ENCODE data around the gene HBD. TPM values are rescaled to one million over a fixed set of nuclear protein-coding genes. Genes with fewer than 3 reads are reported as not detected.

The HBD gene
- total and polyA plus RNA-seq, 9 of the 15 experiments (the other 6 are each of a cell fraction or from before 2014, with no cell fraction given): 11.8 to 169 (median 36.0) TPM

- TF ChIP-seq, protein P1, sequence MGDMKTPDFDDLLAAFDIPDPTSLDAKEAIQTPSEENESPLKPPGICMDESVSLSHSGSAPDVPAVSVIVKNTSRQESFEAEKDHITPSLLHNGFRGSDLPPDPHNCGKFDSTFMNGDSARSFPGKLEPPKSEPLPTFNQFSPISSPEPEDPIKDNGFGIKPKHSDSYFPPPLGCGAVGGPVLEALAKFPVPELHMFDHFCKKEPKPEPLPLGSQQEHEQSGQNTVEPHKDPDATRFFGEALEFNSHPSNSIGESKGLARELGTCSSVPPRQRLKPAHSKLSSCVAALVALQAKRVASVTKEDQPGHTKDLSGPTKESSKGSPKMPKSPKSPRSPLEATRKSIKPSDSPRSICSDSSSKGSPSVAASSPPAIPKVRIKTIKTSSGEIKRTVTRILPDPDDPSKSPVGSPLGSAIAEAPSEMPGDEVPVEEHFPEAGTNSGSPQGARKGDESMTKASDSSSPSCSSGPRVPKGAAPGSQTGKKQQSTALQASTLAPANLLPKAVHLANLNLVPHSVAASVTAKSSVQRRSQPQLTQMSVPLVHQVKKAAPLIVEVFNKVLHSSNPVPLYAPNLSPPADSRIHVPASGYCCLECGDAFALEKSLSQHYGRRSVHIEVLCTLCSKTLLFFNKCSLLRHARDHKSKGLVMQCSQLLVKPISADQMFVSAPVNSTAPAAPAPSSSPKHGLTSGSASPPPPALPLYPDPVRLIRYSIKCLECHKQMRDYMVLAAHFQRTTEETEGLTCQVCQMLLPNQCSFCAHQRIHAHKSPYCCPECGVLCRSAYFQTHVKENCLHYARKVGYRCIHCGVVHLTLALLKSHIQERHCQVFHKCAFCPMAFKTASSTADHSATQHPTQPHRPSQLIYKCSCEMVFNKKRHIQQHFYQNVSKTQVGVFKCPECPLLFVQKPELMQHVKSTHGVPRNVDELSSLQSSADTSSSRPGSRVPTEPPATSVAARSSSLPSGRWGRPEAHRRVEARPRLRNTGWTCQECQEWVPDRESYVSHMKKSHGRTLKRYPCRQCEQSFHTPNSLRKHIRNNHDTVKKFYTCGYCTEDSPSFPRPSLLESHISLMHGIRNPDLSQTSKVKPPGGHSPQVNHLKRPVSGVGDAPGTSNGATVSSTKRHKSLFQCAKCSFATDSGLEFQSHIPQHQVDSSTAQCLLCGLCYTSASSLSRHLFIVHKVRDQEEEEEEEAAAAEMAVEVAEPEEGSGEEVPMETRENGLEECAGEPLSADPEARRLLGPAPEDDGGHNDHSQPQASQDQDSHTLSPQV (IDR thresholded peaks at IDR 0.05): peak; percentile 57; the same call in 1 of the 2 replicates
- no peak for TF ChIP-seq SRSF9 (IDR thresholded peaks at IDR 0.05; ENCODE audit: borderline replicate concordance, low read depth, low read length)
- no peak for TF ChIP-seq PHTF2 (CRISPR knock-in tag; IDR thresholded peaks at IDR 0.05)
- no peak for TF ChIP-seq ILF3 (IDR thresholded peaks at IDR 0.05; ENCODE audit: borderline replicate concordance)
- TF ChIP-seq, protein P2, sequence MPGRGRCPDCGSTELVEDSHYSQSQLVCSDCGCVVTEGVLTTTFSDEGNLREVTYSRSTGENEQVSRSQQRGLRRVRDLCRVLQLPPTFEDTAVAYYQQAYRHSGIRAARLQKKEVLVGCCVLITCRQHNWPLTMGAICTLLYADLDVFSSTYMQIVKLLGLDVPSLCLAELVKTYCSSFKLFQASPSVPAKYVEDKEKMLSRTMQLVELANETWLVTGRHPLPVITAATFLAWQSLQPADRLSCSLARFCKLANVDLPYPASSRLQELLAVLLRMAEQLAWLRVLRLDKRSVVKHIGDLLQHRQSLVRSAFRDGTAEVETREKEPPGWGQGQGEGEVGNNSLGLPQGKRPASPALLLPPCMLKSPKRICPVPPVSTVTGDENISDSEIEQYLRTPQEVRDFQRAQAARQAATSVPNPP (IDR thresholded peaks at IDR 0.05; ENCODE audit: borderline replicate concordance, insufficient read depth, insufficient read length): no peak
- TF ChIP-seq POLR2AphosphoS2 (IDR thresholded peaks at IDR 0.05; ENCODE audit: low read length): peak; percentile 79; the same call in 1 of the 2 replicates
- no peak for TF ChIP-seq IRF9 (tag; IDR thresholded peaks at IDR 0.05)
- TF ChIP-seq, protein P3, sequence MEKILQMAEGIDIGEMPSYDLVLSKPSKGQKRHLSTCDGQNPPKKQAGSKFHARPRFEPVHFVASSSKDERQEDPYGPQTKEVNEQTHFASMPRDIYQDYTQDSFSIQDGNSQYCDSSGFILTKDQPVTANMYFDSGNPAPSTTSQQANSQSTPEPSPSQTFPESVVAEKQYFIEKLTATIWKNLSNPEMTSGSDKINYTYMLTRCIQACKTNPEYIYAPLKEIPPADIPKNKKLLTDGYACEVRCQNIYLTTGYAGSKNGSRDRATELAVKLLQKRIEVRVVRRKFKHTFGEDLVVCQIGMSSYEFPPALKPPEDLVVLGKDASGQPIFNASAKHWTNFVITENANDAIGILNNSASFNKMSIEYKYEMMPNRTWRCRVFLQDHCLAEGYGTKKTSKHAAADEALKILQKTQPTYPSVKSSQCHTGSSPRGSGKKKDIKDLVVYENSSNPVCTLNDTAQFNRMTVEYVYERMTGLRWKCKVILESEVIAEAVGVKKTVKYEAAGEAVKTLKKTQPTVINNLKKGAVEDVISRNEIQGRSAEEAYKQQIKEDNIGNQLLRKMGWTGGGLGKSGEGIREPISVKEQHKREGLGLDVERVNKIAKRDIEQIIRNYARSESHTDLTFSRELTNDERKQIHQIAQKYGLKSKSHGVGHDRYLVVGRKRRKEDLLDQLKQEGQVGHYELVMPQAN (IDR thresholded peaks at IDR 0.05; ENCODE audit: borderline replicate concordance): no peak
- TF ChIP-seq SAFB2 (IDR thresholded peaks at IDR 0.05; ENCODE audit: borderline replicate concordance, low read depth, low read length, severe bottlenecking): no peak
- peak; percentile 54; the same call in 1 of the 2 replicates for TF ChIP-seq TAF7 (tag; IDR thresholded peaks at IDR 0.05)
- TF ChIP-seq FIP1L1 (IDR thresholded peaks at IDR 0.05; ENCODE audit: low read depth, low read length, poor library complexity, severe bottlenecking): no peak
- no peak for TF ChIP-seq EZH2 (IDR thresholded peaks at IDR 0.05; ENCODE audit: borderline replicate concordance, low read depth, low read length)
- TF ChIP-seq GATAD2B (IDR thresholded peaks at IDR 0.05; ENCODE audit: borderline replicate concordance): no peak
- TF ChIP-seq SMARCA4 (IDR thresholded peaks at IDR 0.05): no peak
- TF ChIP-seq ZSCAN32 (CRISPR knock-in tag; IDR thresholded peaks at IDR 0.05): no peak
- TF ChIP-seq MAZ (CRISPR knock-in tag; conservative IDR thresholded peaks at IDR 0.05 in 1 of 2, IDR thresholded peaks at IDR 0.05 in 1 of 2): no peak
- TF ChIP-seq TAF15 (IDR thresholded peaks at IDR 0.05; ENCODE audit: low read depth, low read length): no peak
- no peak for TF ChIP-seq TARDBP (IDR thresholded peaks at IDR 0.05)
- TF ChIP-seq THRA (IDR thresholded peaks at IDR 0.05): no peak
- TF ChIP-seq SREBF2 (CRISPR knock-in tag; IDR thresholded peaks at IDR 0.05): no peak
These were observed 35.4 kb upstream of the HBD start, which contains the start of gene HBE1 (continued) for GRCh38 chr11:5269715-5270147.

Measured in K562 (cell line).